Transverse colon (tissue), 4 donors: ENCODE results near the gene DNAJB4. TPM values are rescaled to one million over a fixed set of nuclear protein-coding genes. Genes with fewer than 3 reads are reported as not detected.
A peak's percentile ranks its signal among the peaks of the same experiment; 100 is the strongest.

Experiments
- DNase-seq: peaks from one replicate; pipeline ENCODE4 v3.0.0-alpha.2; 2019
- H3K27ac ChIP-seq, 4 donors: fragments of 200-600 bp; sonication (generic); 2 replicates each; pipeline ENCODE4 v1.5.1; 2016 to 2018; ENCODE audit warnings: inconsistent platforms in 4 of 4
- H3K27me3 ChIP-seq: fragments of 200-600 bp; sonication (generic); 2 replicates; pipeline ENCODE4 v1.5.1; 2017; ENCODE audit warnings: inconsistent platforms
- H3K36me3 ChIP-seq, 4 donors: fragments of 200-600 bp; sonication (generic); 2 replicates each; pipeline ENCODE4 v1.5.1; 2017 to 2019; ENCODE audit warnings: inconsistent platforms in 4 of 4
- H3K4me1 ChIP-seq, 4 donors: fragments of 200-600 bp; sonication (generic); 2 replicates each; pipeline ENCODE4 v1.5.1; 2017 to 2020; ENCODE audit warnings: inconsistent platforms in 4 of 4
- H3K4me3 ChIP-seq, 4 donors: fragments of 200-600 bp; sonication (generic); 1 replicate in 1 of 4; 2 replicates in 3 of 4; pipeline versions ENCODE4 v1.5.1 to v1.6.1; 2017 to 2019; ENCODE audit warnings: inconsistent platforms in 4 of 4
- H3K9me3 ChIP-seq, 2 donors: fragments of 200-600 bp; sonication (generic); 2 replicates each; pipeline ENCODE4 v1.5.1; 2017 to 2019; ENCODE audit warnings: inconsistent platforms in 2 of 2
- EP300 ChIP-seq: sonication (generic); formaldehyde crosslinking; IDR thresholded peaks from one replicate; pipeline ENCODE4 v1.6.1; 2017; ENCODE audit warnings: antibody characterized with exemption, low read depth
- POLR2A ChIP-seq: fragments of 450-650 bp; IDR thresholded peaks from one replicate; pipeline ENCODE4 v1.6.1; 2016; ENCODE audit warnings: antibody characterized with exemption, mild to moderate bottlenecking, moderate library complexity
- POLR2AphosphoS5 ChIP-seq, 3 donors: sonication (generic); formaldehyde crosslinking; IDR thresholded peaks; one replicate each; pipeline ENCODE4 v1.6.1; 2016; ENCODE audit warnings: antibody characterized with exemption in 3 of 3
- WGBS, 2 donors: methylation state at CpG; one replicate each; pipeline ENCODE4 v1.1.5; 2018; ENCODE audit warnings: low coverage in 1 of 2; 5-methylcytosine and 5-hydroxymethylcytosine counted together
- in situ Hi-C, 4 donors: fragments of 200-750 bp; cut with MboI; loops; one replicate each; pipeline versions ENCODE4 v1.15.0 to v1.15.1; 2017; ENCODE audit warnings: low sequenced_read_pairs in 3 of 4, low pct_ligation_motif_present in 1 of 4, low pct_unique_long_range_greater_than_20kb in 1 of 4
- intact Hi-C: fragments of 100-400 bp; cut with DNase I; formaldehyde crosslinking; loops from one replicate; pipeline ENCODE4 v1.15.1; 2023; ENCODE audit warnings: low total_unique reads
- total RNA-seq, 4 donors: library from RNA; depleted of rRNA; stranded (reverse); fragments of >200 nt; gene quantifications; one replicate each; pipeline ENCODE4 v1.1.0, GENCODE V29; 2016
- TF ChIP-seq, protein P1 (sequence below), 5 experiments: fragments of 200-600 bp in 3 of 5; fragments of 450-650 bp in 2 of 5; sonication (generic) in 3 of 5; IDR thresholded peaks; 1 replicate in 2 of 5; 2 replicates in 3 of 5; pipeline ENCODE4 v1.5.1; 2016 to 2017; ENCODE audit warnings: antibody characterized with exemption in 5 of 5, inconsistent platforms in 3 of 5, mild to moderate bottlenecking in 2 of 5, moderate library complexity in 1 of 5

DNAJB4 gene
- total RNA-seq, 4 donors from 2014 or later: 4.0 to 30.2 (median 16.9) TPM

DNA sequence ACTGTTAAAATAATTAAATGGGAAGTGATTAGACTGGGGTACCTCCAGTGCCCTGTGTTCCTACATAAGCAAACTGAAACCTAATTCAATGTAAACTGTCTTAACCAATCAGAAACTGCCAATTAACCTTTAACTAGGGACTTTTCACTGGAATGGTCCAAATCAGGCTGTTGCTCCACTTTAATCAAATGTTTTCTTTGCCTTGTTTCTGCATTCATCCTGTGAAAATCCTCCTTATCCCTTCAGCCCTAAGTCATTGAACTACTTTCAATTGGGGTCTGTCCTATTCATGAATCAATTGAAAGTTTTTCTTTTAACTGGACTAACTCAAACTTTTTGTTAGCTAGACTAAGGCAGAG lies 20.8 kb upstream of the DNAJB4 start:
- H3K4me1 ChIP-seq: peaks cover 0 to 29% (median 15%) of the 10 kb centered on the region in 4 donors
- intact Hi-C loops (loop anchor here (5.0 kb wide), 1 partner anchor 128 kb away; no protein-coding TSS in a partner anchor), in situ Hi-C loops (no loop called here)
- no peak overlapping the region for H3K4me3 ChIP-seq
- peak overlapping the region in 2 of 4 donors; percentile 12 to 16 for H3K27ac ChIP-seq
- no peak for DNase-seq
- H3K36me3 ChIP-seq: no peaks in the 10 kb centered on the region
- H3K9me3 ChIP-seq: no peaks in the 10 kb centered on the region
- H3K27me3 ChIP-seq: no peaks in the 10 kb centered on the region
- TF ChIP-seq POLR2AphosphoS5 (IDR thresholded peaks at IDR 0.05) (no peak), EP300 (no peak), POLR2A (no peak)
- TF ChIP-seq, protein P1, sequence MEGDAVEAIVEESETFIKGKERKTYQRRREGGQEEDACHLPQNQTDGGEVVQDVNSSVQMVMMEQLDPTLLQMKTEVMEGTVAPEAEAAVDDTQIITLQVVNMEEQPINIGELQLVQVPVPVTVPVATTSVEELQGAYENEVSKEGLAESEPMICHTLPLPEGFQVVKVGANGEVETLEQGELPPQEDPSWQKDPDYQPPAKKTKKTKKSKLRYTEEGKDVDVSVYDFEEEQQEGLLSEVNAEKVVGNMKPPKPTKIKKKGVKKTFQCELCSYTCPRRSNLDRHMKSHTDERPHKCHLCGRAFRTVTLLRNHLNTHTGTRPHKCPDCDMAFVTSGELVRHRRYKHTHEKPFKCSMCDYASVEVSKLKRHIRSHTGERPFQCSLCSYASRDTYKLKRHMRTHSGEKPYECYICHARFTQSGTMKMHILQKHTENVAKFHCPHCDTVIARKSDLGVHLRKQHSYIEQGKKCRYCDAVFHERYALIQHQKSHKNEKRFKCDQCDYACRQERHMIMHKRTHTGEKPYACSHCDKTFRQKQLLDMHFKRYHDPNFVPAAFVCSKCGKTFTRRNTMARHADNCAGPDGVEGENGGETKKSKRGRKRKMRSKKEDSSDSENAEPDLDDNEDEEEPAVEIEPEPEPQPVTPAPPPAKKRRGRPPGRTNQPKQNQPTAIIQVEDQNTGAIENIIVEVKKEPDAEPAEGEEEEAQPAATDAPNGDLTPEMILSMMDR (IDR thresholded peaks at IDR 0.05): no peak

DNA sequence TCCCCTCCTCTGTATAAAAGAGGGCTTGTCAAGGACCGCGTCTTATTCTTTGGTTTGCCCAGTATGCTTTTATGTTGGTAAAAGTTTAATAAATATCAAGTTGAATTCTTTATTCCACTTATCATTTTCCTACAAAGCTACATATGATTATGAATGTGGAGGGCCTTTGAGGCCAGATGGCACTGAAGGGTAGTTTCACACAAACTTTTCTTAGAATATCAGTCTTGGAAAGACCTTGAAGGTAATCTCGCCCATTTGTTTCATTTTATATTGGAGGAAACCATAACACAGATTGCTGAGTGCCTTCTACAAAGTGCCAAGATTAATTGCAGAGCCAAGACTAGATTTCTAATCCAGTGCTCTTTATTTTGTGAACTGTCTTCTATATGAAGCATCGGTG lies 20.1 kb upstream of the DNAJB4 start:
- TF ChIP-seq POLR2AphosphoS5 (IDR thresholded peaks at IDR 0.05): no peak
- TF ChIP-seq, protein P1 (IDR thresholded peaks at IDR 0.05): no peak
- TF ChIP-seq EP300: no peak
- TF ChIP-seq POLR2A: no peak
- Histone ChIP-seq H3K9me3 (no peaks in the 10 kb centered on the region), H3K4me1 (peaks cover 0 to 29% (median 15%) of the 10 kb centered on the region in 4 donors), H3K4me3 (no peak overlapping the region), H3K27me3 (no peaks in the 10 kb centered on the region), H3K36me3 (no peaks in the 10 kb centered on the region), H3K27ac (peak overlapping the region in 1 of 4 donors; percentile 16)
- intact Hi-C loops: loop anchor here (5.0 kb wide), 1 partner anchor 128 kb away; no protein-coding TSS in a partner anchor
- no peak for DNase-seq
- in situ Hi-C loops: no loop called here
- 96 to 98% methylated on average over 4 of the region's 4 CpGs for WGBS, 2 donors

DNA sequence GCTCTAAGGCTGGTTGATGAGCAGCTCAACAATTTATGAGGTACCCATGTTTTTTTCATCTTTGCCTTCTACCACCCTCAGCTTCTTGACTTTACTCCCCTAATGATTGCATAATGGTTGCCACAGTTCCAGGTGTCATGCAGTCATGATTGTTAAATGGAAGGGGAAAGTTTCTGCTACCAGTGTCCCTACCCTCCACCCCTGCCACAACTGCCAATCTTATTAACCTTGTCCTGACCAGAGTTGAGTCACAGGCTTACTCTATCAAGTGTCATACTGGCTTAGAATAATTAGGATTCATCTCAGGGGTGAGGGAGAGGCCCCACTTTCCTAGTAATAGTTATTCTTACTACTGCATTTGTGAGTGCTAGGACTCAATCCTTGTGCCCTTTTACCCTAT lies 17.9 kb upstream of the DNAJB4 start:
- intact Hi-C loops: no loop called here
- TF ChIP-seq POLR2AphosphoS5 (IDR thresholded peaks at IDR 0.05): no peak
- TF ChIP-seq, protein P1 (IDR thresholded peaks at IDR 0.05): no peak
- no peak for TF ChIP-seq EP300
- no peak for TF ChIP-seq POLR2A

DNA sequence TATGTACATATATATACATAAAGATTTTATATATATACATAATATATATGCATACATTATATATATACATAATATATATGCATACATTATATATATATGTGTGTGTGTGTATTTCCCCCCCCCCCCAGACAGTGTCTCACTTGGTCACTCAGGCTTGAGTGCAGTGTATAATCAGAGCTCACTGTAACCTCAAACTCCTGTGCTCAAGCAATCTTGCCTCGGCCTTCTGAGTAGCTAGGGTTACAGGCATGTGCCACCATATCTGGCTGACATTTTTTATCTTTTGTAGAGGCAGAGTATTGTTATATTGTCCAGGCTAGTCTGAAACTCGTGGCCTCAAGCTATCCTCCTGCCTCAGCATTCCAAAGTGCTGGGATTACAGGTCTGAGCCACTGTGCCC lies 16.8 kb upstream of the DNAJB4 start:
- Histone ChIP-seq H3K4me1 (peaks cover 0 to 23% (median 9%) of the 10 kb centered on the region in 4 donors), H3K36me3 (no peaks in the 10 kb centered on the region), H3K4me3 (no peak overlapping the region), H3K9me3 (no peaks in the 10 kb centered on the region), H3K27ac (no peak overlapping the region), H3K27me3 (no peaks in the 10 kb centered on the region)
- no peak for DNase-seq
- WGBS, 2 donors: 83 to 93% methylated on average over 2 of the region's 2 CpGs
- intact Hi-C loops (no loop called here), in situ Hi-C loops (no loop called here)
- TF ChIP-seq POLR2AphosphoS5 (IDR thresholded peaks at IDR 0.05): no peak
- TF ChIP-seq, protein P1 (IDR thresholded peaks at IDR 0.05): no peak
- TF ChIP-seq EP300: no peak
- TF ChIP-seq POLR2A: no peak

More for the DNA sequence above, 17.9 kb upstream of the DNAJB4 start:
- no peak overlapping the region for H3K27ac ChIP-seq
- in situ Hi-C loops: no loop called here
- H3K4me3 ChIP-seq: no peak overlapping the region
- H3K9me3 ChIP-seq: no peaks in the 10 kb centered on the region
- H3K4me1 ChIP-seq: peaks cover 0 to 18% (median 5%) of the 10 kb centered on the region in 4 donors
- H3K27me3 ChIP-seq: no peaks in the 10 kb centered on the region
- no peaks in the 10 kb centered on the region for H3K36me3 ChIP-seq
- no peak for DNase-seq
